Measurements from ENCODE around the gene MMAB.

Gene MMAB

DNA sequence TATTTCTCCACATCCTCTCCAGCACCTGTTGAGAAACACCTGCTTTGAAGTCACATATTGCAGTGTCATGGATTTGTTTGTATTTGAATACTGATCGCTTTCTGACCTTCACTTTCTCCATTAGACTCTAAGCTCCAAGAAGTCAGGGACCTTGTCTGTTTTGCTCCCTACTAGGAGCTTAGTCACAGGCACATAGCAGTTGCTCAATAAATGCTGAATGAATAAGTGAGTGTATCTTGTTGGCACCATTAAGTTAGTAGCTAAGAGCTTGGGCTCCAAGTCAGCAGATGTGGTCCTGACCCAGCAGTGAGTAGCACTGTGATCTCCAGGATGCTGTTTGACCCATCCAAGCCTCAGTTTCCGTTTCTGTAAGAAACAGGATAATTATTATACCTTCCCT, 10.4 kb upstream of the MMAB start:
- no peak for DNase-seq (ENCODE audit: low spot score)

DNA sequence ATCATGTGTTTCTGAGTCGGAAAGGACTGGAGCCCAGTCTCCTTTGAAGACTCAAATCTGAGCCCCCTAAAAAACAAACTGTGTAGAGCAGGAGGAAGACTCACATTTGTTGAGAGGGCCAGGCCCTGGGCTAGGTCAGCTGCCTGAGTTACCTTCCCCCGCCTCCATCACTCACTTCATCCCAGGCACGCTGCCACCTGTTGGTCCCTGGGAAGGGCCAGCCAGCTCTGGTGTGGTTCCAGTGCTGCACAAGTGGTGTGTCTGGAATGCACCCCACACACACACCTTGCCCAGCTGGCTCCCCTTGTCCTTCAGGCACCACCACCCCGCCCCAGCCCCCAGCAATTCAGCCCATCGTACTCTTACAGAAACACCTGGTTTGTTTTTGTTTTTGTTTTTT, 9.3 kb upstream of the MMAB start:
- no peak for DNase-seq (ENCODE audit: low spot score)

DNA sequence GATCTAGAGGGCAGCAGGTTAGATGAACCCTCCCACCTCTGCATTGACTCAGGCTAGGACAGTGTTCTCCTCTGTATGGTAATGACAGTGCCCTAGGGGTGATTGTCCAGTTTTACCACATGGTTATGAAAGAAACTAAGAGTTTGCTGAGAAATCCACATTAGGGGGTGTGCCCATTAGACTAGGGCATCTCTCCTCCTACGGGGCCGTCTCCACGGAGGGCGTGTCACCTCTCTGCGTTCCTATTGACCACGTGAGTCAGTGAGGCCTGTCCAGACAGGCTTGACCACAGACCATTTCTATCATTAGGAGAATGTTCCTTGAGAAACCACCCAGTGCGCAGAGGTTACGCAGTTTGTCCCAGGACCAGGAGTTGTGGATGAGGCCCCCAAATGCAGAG, 8.6 kb upstream of the MMAB start:
- no peak for DNase-seq (ENCODE audit: low spot score)

DNA sequence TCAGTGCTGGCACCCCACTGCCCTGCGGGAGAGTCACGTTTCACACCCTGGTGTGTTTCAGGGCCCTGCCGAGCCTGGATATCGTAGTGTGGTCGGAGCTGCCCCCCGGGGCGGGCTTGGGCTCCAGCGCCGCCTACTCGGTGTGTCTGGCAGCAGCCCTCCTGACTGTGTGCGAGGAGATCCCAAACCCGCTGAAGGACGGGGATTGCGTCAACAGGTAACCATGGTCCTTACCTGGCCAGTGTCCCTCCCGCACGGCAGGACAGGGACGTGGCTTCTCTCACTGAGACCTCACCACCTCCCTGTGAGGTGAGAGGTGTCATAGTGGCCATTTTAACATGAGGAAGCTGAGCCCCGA, 8.0 kb upstream of the MMAB start:
- DNase-seq (ENCODE audit: low spot score), result no peak

DNA sequence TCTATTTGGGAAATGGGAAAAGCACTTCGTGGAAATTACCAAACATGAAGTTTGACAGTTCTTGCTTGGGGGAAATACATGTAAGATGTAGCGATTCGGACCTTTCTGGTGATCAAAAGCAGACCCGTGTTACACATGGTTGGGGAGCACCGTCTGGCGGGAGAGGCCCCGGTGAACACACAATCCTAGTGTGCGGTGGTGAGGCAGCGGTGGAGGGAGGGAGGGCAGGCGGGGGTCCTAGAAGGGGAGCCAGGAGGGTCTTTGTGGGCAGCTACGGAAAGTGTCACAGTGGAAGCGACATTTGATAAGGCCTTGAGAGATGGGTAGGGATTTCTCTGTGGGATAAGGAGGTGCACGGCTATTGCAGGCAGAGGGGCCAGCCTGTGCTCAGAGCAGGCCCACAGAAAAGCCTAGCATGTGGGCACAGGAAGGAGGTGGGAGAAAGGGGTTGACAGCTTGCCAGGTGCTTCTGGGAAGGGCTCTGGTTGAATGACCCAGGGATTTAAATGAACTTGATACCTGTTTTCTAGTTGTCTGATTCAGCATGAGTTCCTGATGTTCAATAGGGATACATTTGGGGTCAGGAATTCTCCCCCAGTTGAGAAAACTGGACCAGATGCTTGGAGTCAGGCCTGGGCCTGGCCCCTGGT, 7.5 kb upstream of the MMAB start:
- DNase-seq (ENCODE audit: low spot score), result no peak

DNA sequence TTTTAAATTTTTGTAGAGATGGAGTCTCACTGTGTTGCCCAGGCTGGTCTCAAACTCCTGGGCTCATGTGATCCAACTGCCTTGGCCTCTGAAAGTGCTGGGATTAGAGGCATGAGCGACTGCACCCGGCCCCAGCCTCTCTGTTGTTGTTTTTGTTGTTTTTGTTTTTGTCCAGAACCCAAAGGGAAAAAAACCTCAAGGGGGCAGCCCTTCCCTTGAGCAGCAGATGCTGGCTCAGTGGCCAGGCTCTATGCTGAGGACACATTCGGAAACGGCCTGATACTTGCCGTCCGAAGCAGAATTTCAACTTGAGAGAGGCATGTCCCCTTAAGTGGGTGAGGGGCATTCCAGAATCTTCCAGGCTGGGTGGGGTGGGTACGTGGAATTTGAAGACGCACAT, 7.0 kb upstream of the MMAB start:
- DNase-seq (ENCODE audit: low spot score), result no peak

DNA sequence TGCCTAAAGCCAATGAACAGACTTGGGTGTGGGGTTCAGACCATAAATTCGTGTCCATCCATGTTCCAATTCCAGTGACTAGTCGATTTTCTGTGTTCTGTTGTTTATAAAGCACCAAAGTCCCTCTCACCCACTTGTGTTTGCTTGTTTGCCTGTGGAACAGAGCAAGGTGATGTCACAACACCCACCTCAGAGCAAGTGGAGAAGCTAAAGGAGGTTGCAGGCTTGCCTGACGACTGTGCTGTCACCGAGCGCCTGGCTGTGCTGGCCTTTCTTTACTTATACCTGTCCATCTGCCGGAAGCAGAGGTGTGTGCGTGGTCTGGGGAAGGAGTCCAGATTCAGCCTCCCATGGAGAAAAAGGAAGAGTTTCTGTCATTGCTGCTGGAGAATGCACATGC, 6.3 kb upstream of the MMAB start:
- no peak for DNase-seq (ENCODE audit: low spot score)

DNA sequence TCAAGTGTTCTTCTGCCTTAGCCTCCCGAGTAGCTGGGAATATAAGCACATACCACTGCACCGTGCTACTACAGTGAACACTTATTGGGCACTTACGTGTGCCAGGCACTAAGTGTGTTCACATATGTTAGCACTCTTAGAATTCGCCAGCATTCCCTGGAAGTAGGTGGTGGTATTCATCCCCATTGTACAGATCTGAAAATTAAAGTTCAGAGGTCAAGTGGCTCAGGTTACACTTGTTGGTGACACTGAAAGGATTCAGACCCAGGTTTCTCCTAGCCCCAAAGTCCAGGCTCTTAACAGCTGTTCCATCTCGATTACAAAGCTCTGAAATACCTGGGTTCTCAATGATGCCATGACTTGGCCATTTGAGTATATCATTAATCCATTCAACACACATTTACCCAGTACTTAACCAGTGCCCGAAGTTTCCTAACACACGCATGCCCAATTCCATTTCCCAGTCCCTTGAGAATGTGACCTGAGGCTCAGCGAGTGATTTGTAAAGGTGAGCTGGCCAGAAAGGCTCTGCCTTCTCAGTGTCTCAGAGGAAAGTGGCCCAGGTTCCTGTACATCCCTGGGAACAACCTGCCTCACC, 5.1 kb upstream of the MMAB start:
- no peak for DNase-seq (ENCODE audit: low spot score)

DNA sequence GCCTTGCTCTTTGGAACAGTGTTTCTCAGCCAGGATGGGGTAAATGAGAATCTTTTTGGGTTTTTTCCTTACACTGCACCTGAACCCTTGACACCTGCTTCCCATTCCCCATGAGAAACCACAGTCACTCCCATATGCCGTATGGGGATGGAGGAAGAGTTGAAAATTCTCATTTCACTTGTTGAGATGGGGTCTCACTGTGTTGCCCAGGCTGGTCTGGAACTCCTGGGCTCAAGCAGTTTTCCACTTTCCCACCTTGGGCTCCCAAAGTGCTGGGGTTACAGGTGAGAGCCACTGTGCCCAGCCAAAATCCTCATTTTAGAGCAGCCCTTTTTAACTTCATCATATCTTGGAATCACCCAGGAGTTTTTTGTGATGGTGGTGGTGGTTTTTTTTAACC, 4.0 kb upstream of the MMAB start:
- no peak for DNase-seq (ENCODE audit: low spot score)

DNA sequence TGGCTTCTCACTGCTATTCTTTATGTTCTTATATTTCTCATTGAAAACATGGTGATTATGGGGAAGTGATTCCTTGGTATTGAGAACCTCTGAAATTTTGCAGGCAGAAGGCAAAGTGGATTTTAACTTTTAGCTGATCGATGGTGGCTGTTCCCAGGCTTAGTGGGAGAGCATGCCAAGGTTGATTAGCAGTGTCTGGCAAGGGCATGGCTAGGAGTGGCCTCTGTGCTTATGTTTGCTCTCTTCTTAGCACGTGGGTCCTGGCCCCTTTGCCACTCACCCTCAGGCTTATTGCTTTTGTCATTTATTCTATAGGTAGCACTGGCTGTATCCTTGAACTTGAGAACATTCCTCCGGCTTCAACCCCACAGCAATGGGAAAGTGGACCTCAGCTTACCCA, 2.4 kb upstream of the MMAB start:
- DNase-seq (ENCODE audit: low spot score), result no peak

DNA sequence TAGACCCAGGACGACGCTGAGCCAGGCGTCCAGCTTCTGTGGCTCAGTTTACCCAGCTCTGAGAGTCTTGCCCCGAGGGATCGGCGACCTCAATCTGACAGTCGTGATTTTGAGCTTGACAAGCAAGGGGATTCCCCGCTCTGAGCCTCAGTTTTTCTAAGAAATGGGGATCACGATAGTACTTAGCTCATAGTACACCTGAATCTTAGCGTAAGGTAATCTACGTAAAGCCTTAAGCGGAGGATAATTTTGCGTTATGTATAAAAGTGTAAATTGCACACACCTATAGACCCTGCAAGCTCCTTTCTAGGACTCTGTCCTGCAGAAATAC, 575 bp upstream of the MMAB start:
- no peak for DNase-seq (ENCODE audit: low spot score)

DNA sequence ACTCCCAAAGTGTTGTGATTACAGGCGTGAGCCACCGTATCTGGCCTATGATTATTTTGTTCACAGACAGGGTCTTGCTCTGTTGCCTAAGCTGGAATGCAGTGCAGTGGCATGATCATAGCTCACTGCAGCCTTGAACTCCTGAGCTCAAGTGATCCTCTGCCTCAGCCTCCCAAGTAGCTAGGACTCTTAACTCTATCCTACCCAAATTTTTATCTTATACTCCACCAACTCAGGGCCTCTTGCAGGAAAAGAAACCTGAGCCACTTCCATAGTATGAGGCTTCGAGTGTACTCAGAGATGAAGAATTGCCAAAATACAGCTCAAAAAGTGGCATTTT, 828 bp downstream of the MMAB start:
- DNase-seq (ENCODE audit: low spot score), result no peak

DNA sequence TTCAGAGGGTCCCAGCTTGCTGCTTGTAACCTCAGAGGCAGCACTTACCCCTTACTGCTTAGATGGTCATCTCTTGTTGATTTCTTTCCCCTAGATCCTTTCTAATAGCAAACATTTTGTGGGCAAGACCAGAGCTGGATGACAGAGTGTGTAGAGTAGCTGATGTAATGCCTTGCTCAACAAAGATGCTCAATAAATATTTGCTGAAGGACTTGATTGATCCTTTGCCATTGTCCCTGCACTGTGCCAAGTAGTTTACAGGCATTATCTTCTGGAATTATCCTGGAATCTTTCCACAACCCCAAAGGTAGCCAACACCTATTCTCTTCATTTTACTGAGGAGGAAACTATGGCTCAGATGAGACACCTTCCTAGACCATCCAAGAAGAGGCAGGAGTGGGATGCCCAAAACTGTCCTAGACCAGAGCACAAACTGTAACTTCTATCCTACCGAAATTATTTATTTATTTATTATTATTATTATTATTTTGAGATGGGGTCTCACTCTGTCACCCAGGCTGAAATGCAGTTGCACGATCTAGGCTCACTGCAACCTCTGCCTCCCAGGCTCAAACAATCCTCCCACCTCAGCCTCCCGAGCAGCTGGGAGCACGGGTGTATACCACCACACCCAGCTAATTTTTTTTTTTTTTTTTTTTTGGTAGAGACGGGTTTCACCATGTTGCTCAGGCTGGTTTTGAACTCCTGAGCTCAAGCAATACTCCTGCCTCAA, 1.4 kb downstream of the MMAB start:
- no peak for DNase-seq (ENCODE audit: low spot score)

DNA sequence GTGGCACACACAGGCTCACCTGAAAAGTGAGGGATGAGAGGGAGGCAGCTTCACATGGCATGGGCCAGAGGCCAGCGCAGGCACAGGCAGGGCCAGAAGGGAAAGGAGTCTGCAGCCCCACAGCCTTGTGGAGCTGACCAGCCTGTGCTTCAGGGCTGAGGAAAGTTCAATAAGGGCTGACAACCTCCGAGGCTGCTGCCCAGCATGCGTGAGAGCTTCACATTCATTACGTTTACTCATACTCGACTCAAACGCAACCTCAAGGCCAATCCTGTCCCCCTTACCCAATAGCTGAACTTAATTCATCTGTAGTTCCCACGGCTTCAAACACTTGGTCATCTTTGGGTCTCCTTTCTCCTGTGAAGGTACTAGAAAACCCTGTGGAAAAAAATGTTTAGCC, 4.8 kb downstream of the MMAB start:
- no peak for DNase-seq (ENCODE audit: low spot score)

DNA sequence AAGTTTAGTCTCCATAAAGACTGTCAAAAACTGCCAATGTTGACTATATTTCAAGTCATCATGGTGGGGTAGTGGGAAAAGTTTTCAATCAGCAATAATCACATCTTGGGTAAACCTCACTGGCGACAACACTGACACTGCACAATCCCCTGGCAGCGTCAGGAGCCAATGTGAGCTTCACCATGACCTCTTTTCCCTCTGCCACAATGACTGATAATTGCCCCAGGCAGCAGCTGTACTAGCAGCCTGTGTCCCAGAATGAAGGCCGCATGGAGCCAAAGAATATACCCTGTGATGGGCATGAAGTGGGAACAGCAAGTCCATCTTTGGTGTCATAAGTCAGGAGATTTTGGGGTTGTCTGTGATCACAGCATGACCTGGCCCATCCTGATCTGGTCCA, 5.3 kb downstream of the MMAB start:
- no peak for DNase-seq (ENCODE audit: low spot score)

DNA sequence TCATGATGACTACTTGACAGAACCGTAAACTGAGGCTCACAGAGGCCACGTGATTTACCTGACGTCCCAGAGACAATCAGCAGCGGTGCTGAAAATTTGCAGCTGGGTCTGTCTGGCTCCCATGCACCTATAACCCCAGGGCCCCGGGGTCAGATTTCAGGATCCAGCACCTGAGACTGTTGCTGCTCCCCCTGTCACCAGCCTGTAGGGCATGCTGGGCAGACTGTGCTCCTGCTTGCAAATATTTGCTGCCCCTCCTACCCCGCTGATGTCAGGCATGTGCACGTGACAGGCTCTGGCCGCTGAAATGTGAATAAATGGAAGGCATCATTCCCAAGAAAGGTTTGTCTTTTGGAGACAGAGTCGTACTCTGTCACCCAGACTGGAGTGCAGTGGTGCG, 6.0 kb downstream of the MMAB start:
- no peak for DNase-seq (ENCODE audit: low spot score)

DNA sequence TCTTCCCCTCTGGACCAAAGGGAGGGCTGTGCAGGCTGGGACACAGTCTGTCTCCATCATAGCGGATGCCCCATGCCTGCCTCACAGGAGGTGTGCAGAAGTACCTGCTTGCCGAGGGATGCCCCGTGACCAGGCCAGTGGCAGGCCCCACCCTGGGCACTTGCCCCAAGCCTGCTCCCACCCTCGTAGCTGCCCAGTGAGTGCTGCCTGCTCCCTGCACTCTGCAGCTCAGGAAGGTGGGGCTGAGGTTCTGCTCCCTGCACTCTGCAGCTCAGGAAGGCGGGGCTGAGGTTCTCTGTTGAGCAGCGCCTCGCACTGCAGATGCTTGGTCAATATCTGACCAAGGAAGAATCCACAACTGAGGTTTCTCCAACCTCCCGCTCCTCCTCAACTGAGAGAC, 6.9 kb downstream of the MMAB start:
- DNase-seq (ENCODE audit: low spot score), result no peak

DNA sequence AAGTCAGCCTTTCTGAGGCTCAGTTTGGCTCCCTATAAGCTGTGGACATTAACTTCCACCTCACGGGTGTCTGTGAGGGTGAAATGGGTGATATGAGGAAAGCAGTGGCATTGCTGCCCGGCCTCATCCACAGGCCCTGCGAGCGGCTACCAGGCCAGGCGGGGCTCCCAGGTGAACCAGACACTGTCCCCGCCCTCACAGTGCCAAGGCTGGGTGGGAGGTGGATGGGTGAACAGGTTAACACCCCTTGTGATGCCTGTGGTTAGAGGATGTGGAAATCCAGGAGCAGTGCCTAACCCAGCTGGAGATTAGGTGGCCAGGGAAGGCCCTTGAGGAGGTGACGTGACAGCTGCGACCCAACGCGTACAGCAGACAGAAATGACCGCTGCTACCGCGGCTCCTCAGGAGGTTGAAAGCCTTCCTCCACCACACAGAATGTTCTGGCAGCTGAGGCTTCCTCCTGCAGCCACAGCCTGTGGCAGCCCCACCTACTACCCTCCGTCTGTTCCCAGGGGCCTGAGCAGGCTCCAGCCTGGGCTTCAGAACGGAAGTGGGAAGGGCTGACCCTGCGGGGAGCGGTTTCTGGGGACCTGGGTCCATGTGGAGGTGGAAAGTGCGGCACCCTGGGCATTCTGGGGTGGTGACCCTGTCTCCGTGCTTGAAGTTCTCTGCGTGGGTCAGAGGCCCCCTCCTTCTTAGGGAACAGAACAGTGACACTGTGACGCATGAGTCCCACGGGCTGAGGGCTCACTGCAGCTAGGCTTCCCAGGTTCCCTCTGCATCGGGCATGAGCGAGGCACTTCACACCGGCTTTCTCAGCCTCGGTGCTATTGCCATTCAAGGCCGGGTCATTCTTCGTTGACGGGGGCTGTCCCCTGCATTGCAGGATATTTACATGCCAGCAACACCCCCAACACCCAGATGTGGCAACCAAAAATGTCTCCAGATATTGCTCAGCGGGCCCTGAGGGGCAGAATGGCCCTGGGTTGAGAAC, 9.7 kb downstream of the MMAB start:
- DNase-seq (ENCODE audit: low spot score), result no peak

DNA sequence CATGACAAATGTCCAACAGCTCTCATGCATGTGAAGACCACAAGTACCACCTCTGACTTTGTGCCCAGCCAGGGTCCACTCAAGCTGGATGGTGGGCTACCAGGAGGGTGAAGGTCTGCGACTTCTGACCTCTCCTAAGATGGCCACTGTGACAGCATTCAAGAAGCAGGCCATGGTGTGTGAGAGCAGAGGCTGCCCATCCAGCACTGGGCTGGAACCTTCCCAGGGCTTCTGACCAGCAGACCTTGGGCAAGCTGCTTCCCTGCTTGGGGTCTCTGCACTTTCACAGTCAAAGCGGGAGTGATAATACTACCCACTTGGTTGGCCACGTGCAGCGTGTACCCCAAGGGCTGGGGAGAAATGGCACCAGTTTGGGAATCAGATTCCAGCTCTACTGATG, 10.4 kb downstream of the MMAB start:
- DNase-seq (ENCODE audit: low spot score), result no peak

DNA sequence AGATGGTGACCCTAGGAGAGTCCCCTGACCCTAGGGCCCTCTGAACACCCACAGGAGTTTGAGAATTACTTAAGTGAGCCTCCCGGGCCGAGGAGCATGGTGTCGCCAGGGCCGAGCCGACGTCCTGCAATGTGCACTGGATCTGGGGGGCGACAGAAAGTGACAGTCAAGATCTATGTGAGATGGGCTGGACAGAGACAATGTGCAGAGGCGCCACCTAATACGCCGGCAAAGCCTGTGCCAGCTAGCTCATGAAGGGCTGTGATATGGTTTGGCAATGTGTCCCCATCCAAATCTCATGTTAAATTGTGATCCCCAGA, 11.6 kb downstream of the MMAB start:
- no peak for DNase-seq (ENCODE audit: low spot score)

DNA sequence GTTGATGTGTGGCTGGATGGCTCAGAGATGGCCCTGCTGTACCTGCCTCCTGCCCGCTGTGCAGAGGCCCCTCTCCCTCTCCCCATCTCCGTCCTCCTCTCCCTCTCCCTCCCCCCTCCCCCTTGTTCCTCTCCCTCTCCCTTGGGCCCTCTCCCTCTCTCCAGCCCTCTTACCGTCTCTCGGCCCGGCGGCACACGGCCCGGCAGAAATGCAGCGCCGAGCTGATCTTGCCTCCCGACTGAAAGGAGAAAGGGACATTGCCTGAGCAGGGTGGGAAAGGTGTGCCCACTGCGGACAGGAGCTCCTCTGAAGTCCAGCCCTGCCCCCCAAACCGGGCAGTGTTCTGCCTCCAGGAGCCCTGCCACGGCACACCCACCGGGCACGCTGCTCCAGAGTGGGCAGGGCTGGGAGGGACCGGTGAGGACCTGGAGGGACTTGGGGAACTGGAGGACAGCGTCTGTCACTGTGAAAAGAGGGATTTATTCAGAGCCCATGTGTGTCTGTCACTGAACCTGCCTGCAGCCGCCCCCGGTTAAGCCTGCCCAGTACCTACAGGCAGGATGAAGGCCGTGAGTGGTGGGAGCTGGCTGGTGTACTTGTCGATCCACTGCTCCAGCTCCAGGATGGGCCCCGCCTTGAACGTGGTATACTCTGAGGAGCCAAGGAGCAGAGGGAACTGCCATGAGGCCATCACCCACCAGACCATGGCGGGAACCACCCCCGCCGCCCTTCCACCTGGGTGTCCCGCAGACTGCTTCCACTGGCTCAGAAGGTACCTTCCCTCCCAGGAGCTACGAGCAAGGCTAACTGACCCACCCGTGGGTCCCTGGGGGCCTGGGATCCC, 12.2 kb downstream of the MMAB start:
- no peak for DNase-seq (ENCODE audit: low spot score)

DNA sequence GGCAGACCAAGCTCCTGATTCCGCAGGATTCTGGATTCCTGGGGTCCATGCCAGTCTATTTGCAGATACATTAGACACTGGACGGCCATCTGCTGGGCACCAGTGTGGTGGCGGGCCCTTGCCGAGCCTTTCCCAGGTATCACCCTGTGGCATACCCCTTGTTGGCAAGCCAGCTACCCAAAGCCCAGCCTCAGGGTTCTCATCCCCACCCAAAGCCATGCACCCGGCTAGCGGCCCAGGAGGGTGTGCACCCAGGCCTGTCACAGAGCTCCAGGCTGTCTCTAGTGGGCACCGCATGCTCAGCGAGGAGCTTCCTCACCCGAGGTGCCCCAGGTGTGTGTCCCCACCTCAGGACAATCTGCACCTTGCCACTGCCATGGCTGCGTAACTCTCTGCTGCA, 13.7 kb downstream of the MMAB start:
- no peak for DNase-seq (ENCODE audit: low spot score)
